CD4-positive, alpha-beta T cell treated with Interferon alpha-2 for 1 hour (primary cell): ENCODE data around the gene ZSCAN26.

Experiments
- DNase-seq, 2 donors: peaks; one replicate each; pipeline ENCODE4 v3.0.0-alpha.2; 2020 to 2022

Gene ZSCAN26

DNA sequence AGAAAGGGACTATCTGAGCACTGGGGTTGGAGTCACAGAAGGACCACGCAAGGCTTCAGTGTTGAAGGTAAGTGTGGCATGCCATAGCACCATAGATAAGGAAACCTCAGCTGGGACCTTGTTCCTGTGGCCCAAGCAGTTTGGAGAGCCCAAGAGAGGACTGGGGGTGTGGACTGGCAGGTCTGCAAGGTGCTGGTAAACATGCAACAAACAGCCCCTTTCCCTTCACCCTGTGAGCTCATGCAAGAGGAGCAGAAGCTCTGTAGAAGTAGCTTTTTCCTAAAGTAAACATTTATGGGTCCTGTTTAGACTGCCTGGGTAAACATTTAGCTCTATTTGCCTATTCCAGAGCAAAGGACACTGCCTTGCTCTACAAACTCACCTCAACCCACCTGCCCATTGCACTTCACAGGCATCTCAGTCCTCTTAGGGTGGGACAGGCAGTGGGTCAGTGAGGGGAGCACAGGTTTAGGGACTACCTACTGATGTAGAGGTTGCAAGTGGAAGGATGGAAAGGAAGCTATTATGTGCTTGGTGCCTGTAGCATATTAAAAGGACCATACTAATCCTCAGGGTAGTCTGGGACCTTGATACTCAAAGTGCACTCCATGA lies 57.0 kb downstream of the ZSCAN26 start:
- no peak for DNase-seq

DNA sequence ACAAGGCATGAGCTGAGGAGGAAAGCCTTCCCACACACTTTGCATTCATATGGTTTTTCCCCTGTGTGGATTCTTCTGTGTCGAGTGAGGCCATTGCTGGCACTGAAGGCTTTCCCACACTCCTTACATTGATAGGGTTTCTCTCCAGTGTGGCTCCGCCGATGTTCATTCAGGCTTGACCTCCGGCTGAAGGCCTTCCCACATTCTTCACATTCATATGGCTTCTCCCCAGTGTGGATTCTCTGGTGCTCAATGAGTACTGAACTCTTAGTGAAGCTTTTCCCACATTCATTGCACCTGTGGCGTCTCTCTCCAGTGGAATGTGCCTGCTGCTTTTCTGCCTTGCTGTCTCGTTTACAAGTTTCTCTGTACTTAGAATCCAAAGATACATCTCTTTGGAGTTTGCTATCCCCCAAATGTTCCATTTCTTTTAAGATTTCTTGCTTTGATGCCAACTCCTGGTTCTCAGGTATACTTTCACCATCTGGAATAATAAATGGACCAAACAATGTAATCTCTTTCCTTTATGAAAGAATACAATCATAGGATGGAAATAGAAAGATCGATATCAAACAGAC lies 59.5 kb downstream of the ZSCAN26 start:
- DNase-seq = no peak
